SIG-M5 (cell line): ENCODE results near the gene CCDC107.

Experiments used
- DNase-seq: peaks from one replicate; lab custom pipeline; 2025; lab: John Stamatoyannopoulos, UW

Gene CCDC107

GRCh38 chr9:35660966-35661415 lies 2.9 kb downstream of the CCDC107 start:
- DNase-seq = no peak

GRCh38 chr9:35661756-35662350 lies 3.8 kb downstream of the CCDC107 start:
- no peak for DNase-seq

GRCh38 chr9:35662437-35662836 lies 4.3 kb downstream of the CCDC107 start:
- DNase-seq = no peak

- peak; percentile 3 for DNase-seq
These were observed 6.7 kb downstream of the CCDC107 start, which contains the start of gene ARHGEF39 for GRCh38 chr9:35664531-35665470. Gene ARHGEF39 (minus strand): TSS chr9:35665195. CDS start chr9:35665169, 26 bp downstream.

GRCh38 chr9:35665471-35665818 lies 7.4 kb downstream of the CCDC107 start:
- DNase-seq = no peak

- no peak for DNase-seq
These were observed 8.0 kb downstream of the CCDC107 start for GRCh38 chr9:35666045-35666444.

GRCh38 chr9:35666549-35666948 lies 8.5 kb downstream of the CCDC107 start:
- no peak for DNase-seq

GRCh38 chr9:35667939-35668338 lies 9.8 kb downstream of the CCDC107 start:
- DNase-seq = no peak

- no peak for DNase-seq
These were observed 11.4 kb downstream of the CCDC107 start for GRCh38 chr9:35669331-35670145.

- DNase-seq = no peak
These were observed 15.3 kb downstream of the CCDC107 start, which contains the start of gene CA9 for GRCh38 chr9:35673132-35674024. Gene CA9 (plus strand): TSS chr9:35673928. CDS start chr9:35673960, 32 bp downstream.

- no peak for DNase-seq
These were observed 15.9 kb downstream of the CCDC107 start for GRCh38 chr9:35674025-35674361.

GRCh38 chr9:35675204-35675603 lies 17.1 kb downstream of the CCDC107 start:
- no peak for DNase-seq

- DNase-seq = no peak
These were observed 17.8 kb downstream of the CCDC107 start for GRCh38 chr9:35675732-35676392.

GRCh38 chr9:35679091-35679490 lies 21.0 kb downstream of the CCDC107 start:
- DNase-seq = no peak

GRCh38 chr9:35679766-35680330 lies 21.8 kb downstream of the CCDC107 start:
- DNase-seq = no peak

GRCh38 chr9:35680331-35681105 lies 22.4 kb downstream of the CCDC107 start:
- DNase-seq = no peak

GRCh38 chr9:35681341-35682002 lies 23.4 kb downstream of the CCDC107 start:
- DNase-seq = no peak

GRCh38 chr9:35682051-35682450 lies 24.0 kb downstream of the CCDC107 start:
- DNase-seq = no peak
